Measurements from ENCODE around the gene CTBP2.

The CTBP2 gene

DNA sequence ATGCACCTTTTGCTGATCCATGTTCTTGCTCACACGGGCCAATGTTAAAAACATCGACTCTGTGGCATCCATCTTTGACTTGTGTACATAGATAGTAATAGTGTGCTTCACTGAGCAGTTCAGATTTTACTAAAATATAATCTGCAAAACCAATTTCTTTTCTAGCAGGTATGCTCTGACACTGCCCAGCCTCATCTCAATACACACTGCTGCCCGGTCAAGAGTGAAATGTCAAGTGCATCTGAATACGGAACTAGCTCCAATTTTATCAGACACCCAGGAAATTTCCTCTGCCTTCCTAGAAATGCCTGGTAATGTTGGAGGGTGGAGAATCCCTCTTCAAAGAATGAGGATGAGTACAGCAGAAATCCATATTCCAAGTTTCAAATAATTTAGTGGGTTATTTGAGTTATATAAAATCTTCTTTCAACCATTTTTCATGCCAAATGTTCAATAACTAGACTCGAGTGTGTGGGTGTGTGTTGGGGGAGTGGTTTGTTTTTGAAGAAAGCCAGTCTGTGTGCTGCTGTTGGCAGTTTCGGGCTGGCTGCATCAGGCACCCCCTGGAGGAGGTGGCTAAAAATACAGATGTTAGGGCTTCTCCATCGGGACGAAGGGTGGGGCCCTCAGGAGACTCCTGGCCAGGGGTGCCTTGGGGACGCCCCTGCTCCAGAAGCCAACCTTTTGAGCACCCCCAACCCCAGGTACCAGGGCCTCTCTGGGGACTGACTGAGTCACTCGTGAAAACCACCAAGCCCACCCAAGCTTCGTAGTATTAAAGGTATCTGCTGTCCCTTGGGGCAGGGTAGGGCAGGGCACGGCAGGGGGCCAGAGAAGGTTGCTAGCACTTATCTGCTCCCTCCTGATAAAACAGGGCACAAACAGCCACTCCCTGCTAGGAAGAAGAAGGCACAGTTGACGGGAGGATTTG, 15.4 kb downstream of the CTBP2 start:
- no peak for DNase-seq (ENCODE audit: low read depth in 2 of 2)

GRCh38 chr10:125144206-125144605, 16.2 kb downstream of the CTBP2 start:
- DNase-seq (ENCODE audit: low read depth in 2 of 2) = no peak

GRCh38 chr10:125142946-125143345, 17.4 kb downstream of the CTBP2 start:
- no peak for DNase-seq (ENCODE audit: low read depth in 2 of 2)

- DNase-seq (ENCODE audit: low read depth in 2 of 2) = no peak
Measured at GRCh38 chr10:125141860-125142484, 18.4 kb downstream of the CTBP2 start.

- DNase-seq (ENCODE audit: low read depth in 2 of 2) = no peak
Measured at GRCh38 chr10:125141150-125141859, 19.1 kb downstream of the CTBP2 start.

DNA sequence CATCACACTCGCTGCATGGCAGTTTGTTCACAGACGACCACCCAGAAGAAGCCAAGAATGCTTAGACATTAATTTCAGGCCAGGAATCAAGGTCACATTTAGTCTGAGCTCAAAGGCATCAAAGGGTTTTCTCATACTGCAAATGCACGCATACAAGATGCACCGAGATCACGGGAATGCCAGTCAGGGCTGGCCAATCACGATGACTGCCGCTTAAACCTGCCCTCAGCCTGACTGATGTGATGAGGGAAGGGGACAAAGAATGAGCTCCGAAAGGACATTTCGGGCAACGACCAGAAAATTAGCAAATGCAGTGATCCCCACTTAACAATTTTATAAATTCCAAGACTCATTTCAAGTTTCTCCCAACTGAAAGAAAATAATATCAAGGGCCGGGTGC, 20.2 kb downstream of the CTBP2 start:
- no peak for DNase-seq (ENCODE audit: low read depth in 2 of 2)

- DNase-seq (ENCODE audit: low read depth in 2 of 2) = no peak
Measured at GRCh38 chr10:125137601-125138438, 22.5 kb downstream of the CTBP2 start.

DNA sequence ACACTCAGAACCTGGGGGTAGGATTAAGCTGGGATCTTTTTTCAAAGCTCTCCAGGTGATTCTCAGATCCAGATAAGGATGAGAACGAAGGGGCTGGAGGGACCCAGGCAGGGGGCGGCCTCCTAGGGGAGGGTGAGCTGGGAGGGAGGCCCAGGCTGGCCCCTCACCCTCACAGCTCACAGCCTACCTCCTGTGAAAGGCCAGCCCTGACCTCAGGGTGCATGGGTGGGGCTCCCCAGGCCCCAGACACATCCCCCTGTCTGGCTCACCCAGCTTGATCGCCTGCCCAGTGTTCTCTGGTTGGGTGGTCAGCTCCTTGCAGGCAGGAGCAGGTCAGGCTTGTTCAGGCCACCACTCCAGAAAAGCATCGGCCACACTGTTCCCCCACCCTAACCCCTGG, 24.3 kb downstream of the CTBP2 start:
- no peak for DNase-seq (ENCODE audit: low read depth in 2 of 2)

DNA sequence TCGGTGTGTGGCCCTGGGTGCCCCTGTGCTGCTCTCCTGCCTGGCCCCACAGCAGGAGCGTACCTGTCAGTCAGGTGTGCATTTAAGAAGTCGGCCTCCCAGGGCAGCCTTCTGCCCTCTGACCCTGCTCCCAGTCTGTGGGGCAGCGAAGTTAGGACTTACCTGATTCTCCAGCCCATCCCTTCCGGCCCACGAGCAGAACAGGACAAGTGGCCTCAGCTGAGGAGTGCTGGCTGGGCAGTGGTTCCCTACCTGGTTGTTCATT, 24.7 kb downstream of the CTBP2 start:
- no peak for DNase-seq (ENCODE audit: low read depth in 2 of 2)

- DNase-seq (ENCODE audit: low read depth in 2 of 2) = no peak
Measured at GRCh38 chr10:125134916-125135770, 25.2 kb downstream of the CTBP2 start.

DNA sequence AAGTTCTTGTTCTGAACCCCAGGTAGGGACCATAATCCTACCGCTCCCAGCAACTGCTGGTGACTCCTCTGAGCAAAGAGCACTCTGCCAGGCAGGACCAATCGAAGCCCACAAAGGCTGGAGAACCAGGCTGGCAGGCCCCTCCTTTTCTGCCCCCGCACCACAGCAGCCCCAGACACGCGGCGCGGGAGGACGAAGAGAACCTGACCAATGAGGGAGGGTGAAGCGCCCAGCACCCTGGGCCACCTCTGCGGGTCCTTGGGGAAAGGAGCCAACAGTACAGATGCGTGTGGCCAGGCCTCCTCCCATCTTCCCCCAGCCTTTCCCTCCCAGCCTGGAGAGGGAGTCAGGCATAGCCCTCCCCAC, 25.9 kb downstream of the CTBP2 start:
- DNase-seq (ENCODE audit: low read depth in 2 of 2) = no peak

DNA sequence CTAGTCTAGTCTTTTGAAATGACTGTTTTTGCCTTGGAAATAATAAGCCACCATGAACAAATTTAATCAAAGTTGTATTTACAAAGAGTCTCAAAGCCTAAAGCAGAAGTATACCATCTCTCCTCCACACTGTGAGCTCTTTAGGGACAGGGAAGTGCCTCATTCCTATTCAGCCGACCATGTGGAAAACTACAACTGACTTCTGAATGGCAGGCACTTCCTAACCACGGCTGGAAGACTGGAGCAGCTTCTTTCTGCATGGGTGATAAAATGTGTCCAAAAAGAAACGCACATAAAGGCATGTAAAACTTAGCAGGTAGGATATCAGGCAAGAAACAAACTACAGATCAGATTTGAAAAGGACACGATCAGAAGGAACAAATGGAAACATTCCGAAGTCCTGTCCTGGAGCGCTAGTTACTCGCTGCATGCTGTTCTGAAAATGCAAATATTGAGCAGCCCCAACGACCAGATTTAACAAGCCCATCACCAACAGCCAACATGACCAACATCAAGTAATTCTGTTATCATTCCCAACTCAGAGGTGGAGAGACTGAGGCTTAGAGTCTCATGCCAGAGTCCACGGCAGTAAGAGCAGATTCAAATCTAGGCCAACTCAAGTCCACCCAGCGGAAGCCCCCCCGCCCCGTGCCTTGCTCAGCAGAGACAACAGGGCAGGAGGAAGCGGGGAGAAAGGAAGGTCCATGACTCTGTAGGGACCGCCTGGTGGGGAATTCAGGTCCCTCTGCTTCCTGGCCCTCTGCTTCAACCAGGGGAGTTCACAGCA, 26.5 kb downstream of the CTBP2 start:
- no peak for DNase-seq (ENCODE audit: low read depth in 2 of 2)

DNA sequence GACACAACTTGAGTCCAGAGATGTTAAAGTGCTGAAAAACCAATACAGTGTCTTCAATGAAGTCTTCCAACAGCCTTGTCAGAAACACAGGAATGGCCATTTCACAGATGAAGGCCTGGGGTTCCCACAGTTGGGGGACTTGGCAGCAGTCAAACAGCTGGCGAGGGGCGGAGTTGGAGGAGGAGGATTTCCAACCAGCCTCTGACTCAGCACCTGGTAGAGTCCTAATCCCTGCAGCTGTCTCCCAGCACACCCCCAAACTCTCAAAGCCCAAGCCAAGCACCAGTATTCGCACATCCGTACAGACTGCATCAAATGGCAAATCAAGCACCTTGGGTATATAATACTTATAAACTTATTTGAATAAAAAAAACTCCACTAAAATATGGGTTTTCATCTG, 28.0 kb downstream of the CTBP2 start:
- no peak for DNase-seq (ENCODE audit: low read depth in 2 of 2)

DNA sequence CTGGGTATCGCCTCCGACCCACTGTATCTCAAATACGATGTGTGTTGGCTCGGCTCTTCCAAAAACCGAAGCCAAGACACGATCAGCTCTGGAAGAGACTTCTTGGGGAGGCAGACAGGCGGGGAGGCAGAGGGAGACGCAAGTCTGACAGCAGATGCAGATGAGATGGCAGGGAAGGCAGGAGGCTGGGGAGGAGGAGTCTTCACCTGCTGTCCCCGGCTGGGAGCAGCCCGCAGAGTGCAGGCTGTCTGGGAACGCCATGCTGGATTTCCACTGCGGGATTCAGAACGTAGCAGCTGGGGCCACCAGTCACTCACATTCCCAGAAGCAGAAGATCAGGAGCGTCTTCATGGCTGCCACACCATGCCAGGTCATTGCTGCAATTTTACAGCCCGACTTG, 29.4 kb downstream of the CTBP2 start:
- DNase-seq (ENCODE audit: low read depth in 2 of 2) = no peak

DNA sequence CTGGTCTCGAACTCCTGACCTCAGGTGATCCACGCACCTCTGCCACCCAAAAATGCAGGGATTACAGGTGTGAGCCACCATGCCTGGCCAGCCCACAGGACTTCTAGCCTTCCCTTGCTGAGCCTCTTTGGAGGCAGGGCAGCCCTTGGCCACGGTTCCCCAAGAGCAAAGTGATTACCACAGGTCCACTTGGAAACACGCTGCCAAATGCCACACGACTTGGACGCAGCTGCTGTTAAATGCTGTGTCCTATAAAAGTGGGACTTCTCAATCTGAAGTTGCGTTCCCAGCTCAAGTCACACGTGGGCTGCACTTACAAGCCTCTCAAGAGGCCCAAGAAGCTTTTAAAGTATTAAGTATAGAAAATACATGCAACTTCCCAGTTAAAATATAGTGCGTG, 30.1 kb downstream of the CTBP2 start:
- DNase-seq (ENCODE audit: low read depth in 2 of 2) = no peak

DNA sequence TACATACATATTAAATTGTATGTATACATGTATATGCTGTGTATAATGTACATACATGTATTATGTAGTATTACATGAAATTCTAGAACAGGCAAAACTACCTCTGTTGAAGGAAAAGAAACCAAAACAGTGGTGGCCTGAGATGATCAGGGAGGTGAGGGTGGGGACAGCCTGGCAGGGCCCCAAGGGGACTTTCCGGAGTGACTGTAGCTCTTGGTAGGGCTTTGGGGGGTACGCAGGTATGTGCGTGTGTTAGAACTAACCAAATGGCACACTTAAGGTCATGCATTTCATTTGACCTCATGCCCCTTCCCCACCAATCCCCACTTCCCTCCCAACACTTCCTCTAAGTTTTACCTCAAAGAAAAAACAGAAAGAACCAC, 31.3 kb downstream of the CTBP2 start:
- DNase-seq (ENCODE audit: low read depth in 2 of 2) = no peak

GRCh38 chr10:125128397-125129075, 31.8 kb downstream of the CTBP2 start:
- DNase-seq (ENCODE audit: low read depth in 2 of 2) = no peak

GRCh38 chr10:125127986-125128385, 32.4 kb downstream of the CTBP2 start:
- DNase-seq (ENCODE audit: low read depth in 2 of 2) = no peak

DNA sequence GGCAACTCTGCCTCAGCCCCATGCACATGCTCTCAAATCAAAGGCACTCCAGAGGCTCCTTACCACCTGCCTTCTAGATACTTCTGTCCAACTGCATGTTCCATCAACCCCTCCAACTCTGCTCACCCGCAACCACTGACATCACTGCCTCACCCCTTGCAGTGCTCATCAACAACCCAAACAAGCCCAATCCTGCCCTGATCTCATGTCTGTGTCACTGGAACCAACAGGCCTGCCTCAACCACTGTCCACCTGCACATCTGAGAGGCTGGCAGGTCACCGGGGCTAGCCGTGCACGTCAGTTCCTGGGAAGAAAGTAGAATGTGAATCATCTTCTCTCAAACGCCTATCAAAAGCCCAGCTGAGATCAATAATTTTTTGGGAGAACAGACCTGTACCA, 33.3 kb downstream of the CTBP2 start:
- no peak for DNase-seq (ENCODE audit: low read depth in 2 of 2)
